IMR-90 (cell line): Measurements from ENCODE around the gene ITPK1. TPM values are rescaled to one million over a fixed set of nuclear protein-coding genes. Genes with fewer than 3 reads are reported as not detected.

Experiments
- FOS ChIP-seq: fragments of 150-350 bp; IDR thresholded peaks from 2 replicates; pipeline ENCODE4 v1.6.1; 2016; ENCODE audit warnings: low read depth, low read length
- MAZ ChIP-seq: IDR thresholded peaks from 2 replicates; pipeline ENCODE4 v1.6.1; 2012; ENCODE audit warnings: low read depth, mild to moderate bottlenecking, low read length, improper control_type of control experiment, moderate library complexity, borderline replicate concordance
- SMC3 ChIP-seq: fragments of 150-350 bp; IDR thresholded peaks from 2 replicates; pipeline ENCODE4 v1.6.1; 2016; ENCODE audit warnings: low read depth, mild to moderate bottlenecking, antibody characterized with exemption, low read length, moderate library complexity
- polyA plus RNA-seq, 3 experiments: library from polyadenylated mRNA; depleted of rRNA; stranded (reverse); fragments of >200 nt; gene quantifications; 2 replicates each; pipeline ENCODE4 v1.2.3, GENCODE V29; 2012; ENCODE audit warnings: low replicate concordance in 1 of 3
- total RNA-seq: library from RNA; depleted of rRNA; stranded (reverse); fragments of >200 nt; gene quantifications from 2 replicates; pipeline ENCODE4 v1.2.3, GENCODE V29; 2012
- TF ChIP-seq, protein P1 (sequence below): conservative IDR thresholded peaks from 2 replicates; pipeline ENCODE4 v1.5.1; 2012; ENCODE audit warnings: mild to moderate bottlenecking, low read depth, low read length, improper control_type of control experiment

The ITPK1 gene
- total and polyA plus RNA-seq, 2 of the 4 experiments (the other 2 are of a cell fraction), result 21.7 to 26.9 TPM

DNA sequence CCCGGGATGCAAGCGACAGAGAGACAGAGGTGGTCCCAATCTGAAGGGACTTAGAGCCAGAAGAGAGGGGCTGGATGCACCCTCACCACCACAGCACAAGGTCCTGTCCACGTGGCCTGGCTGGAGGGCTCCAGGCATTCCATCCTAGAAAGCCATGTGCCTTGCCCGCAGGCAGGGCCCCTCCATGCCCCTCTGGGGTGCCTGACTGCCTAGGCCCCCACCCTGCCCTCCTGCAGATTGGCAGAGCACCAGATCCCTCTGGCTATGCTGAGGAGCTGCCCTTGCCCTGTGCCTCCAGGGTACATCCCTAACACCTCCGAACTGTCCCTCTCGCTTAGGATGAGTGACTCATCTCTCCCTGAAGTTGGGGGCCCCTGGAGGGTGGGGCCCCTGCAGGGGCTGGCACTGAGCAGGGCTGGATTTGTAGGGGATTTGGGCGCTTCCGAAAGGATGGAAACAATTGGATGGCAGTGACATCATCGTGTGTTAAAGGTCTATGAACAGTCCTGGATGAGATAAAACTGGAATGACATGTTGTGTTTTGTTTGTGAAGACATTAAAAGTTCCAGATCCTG lies 141.8 kb downstream of the ITPK1 start (continued):
- TF ChIP-seq, protein P1, sequence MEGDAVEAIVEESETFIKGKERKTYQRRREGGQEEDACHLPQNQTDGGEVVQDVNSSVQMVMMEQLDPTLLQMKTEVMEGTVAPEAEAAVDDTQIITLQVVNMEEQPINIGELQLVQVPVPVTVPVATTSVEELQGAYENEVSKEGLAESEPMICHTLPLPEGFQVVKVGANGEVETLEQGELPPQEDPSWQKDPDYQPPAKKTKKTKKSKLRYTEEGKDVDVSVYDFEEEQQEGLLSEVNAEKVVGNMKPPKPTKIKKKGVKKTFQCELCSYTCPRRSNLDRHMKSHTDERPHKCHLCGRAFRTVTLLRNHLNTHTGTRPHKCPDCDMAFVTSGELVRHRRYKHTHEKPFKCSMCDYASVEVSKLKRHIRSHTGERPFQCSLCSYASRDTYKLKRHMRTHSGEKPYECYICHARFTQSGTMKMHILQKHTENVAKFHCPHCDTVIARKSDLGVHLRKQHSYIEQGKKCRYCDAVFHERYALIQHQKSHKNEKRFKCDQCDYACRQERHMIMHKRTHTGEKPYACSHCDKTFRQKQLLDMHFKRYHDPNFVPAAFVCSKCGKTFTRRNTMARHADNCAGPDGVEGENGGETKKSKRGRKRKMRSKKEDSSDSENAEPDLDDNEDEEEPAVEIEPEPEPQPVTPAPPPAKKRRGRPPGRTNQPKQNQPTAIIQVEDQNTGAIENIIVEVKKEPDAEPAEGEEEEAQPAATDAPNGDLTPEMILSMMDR, result no peak
- TF ChIP-seq MAZ, result no peak
- no peak for TF ChIP-seq SMC3
- no peak for TF ChIP-seq FOS
